Umbilical cord (tissue), 2 donors: ENCODE data around the gene RIC1. TPM values are rescaled to one million over a fixed set of nuclear protein-coding genes. Genes with fewer than 3 reads are reported as not detected.
"Not testable (repeated sequence)": the region's sequence is repeated elsewhere in the genome, so short reads cannot be mapped to it uniquely, and the experiment has no call there.

Experiments
- DNase-seq: peaks from one replicate; pipeline ENCODE4 v3.0.0-alpha.2; 2015; ENCODE audit warnings: low spot score
- total RNA-seq: library from RNA; depleted of rRNA; stranded (reverse); fragments of >200 nt; gene quantifications from one replicate; pipeline ENCODE4 v1.2.3, GENCODE V29; 2014; ENCODE audit warnings: low replicate concordance; ENCODE audit not compliant: insufficient read depth

The RIC1 gene, protein sequence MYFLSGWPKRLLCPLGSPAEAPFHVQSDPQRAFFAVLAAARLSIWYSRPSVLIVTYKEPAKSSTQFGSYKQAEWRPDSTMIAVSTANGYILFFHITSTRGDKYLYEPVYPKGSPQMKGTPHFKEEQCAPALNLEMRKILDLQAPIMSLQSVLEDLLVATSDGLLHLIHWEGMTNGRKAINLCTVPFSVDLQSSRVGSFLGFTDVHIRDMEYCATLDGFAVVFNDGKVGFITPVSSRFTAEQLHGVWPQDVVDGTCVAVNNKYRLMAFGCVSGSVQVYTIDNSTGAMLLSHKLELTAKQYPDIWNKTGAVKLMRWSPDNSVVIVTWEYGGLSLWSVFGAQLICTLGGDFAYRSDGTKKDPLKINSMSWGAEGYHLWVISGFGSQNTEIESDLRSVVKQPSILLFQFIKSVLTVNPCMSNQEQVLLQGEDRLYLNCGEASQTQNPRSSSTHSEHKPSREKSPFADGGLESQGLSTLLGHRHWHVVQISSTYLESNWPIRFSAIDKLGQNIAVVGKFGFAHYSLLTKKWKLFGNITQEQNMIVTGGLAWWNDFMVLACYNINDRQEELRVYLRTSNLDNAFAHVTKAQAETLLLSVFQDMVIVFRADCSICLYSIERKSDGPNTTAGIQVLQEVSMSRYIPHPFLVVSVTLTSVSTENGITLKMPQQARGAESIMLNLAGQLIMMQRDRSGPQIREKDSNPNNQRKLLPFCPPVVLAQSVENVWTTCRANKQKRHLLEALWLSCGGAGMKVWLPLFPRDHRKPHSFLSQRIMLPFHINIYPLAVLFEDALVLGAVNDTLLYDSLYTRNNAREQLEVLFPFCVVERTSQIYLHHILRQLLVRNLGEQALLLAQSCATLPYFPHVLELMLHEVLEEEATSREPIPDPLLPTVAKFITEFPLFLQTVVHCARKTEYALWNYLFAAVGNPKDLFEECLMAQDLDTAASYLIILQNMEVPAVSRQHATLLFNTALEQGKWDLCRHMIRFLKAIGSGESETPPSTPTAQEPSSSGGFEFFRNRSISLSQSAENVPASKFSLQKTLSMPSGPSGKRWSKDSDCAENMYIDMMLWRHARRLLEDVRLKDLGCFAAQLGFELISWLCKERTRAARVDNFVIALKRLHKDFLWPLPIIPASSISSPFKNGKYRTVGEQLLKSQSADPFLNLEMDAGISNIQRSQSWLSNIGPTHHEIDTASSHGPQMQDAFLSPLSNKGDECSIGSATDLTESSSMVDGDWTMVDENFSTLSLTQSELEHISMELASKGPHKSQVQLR (N-terminal part only)
- 45.5 TPM for total RNA-seq

DNA sequence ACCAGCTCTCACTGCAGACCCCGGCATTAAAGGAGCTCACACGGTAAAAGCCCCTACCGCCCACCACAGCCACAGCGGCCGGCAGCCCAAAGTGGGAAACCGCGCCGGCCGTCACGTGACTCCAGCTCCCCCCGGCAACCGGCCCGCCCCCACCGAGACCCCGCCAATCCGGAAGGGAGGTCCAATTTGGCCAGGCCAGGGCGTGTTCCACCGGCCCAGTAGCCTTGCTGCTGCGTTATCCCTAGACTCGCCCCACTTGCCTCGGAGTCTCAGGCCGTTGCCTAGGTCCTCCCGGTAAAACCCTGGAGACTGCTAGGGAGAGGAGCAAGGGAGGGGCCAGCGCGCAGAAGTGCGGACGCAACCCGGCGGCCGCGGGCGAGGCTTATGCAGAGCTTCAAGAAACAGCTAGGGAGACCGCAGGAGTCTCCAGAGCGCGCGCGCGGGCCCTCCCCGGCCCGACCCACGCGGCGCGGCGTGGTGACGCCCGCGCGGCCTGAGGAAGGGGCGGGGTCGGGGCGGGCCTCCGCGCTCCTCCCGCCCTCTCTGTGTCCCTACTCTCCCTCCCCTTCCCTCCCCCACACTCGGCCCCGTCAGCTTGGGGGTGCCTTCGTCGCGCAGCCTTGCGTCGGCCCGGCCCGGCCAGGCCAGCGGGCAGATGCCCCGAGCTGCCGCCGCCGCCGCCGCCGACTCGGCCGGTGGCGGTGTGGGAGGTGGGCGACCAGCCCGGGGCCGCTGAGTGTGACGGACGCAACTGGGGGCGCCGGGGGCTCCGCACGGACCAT is at the start of gene RIC1:
Gene RIC1, plus strand, starts transcription at position 578 of the 782 bp plus-strand sequence. Its CDS starts 203 bp downstream, at position 781.
- peak; percentile 97 for DNase-seq

DNA sequence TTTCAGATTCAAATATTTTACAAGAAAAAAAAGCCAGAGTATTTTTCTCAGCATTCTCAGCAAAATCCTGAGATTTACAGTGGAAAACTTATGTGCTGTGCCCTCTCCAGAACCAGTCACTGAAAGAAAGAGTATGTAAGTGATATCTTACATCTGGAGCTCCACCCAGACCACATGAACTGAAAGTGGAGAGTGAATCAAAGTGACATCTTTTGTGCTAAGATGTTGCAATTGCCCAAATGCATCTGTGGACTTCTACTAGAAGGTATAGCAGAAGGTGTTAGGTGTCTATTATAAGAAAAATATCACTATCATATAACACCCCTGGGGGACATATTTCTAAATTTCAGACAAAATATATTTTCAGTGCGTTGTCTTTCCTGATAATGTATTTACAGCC is 49.0 kb upstream of the RIC1 start:
- DNase-seq = no peak

DNA sequence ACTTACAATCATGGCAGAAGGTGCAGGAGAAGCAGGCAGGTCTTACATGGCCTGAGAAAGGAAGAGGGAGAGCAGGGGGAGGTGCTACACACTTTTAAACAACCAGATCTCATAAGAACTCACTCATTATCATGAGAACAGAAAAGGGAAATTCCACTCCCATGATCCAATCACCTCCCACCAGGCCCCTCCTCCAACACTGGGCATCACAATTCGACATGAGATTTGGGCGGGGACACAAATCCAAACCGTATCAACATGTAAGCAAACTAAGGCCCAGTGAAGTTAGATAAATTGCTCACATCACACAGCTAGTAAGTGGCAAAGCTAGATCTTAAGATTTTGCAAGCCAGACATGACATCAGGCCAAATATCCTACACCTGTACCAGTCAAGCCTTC is 48.3 kb upstream of the RIC1 start:
- no peak for DNase-seq

GRCh38 chr9:5581706-5582105 is 47.2 kb upstream of the RIC1 start:
- not testable (repeated sequence) for DNase-seq

DNA sequence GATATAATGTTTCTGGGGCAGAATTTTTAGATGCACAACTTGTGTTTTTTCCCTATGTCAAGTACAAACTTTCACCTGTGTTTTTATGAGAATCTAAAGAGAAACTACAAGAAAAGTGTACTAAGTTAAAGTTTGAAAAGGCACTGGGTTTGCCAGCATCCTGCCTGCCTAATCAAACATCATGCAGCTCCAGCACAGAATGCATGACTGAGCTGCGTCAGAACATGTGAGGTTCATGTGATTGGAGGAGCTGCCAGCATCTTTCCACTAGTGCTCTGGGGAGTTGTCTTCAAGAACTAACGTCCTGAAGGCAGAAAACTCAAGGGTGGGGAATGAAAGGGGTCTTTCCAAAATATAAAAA is 46.1 kb upstream of the RIC1 start:
- peak; percentile 24 for DNase-seq

DNA sequence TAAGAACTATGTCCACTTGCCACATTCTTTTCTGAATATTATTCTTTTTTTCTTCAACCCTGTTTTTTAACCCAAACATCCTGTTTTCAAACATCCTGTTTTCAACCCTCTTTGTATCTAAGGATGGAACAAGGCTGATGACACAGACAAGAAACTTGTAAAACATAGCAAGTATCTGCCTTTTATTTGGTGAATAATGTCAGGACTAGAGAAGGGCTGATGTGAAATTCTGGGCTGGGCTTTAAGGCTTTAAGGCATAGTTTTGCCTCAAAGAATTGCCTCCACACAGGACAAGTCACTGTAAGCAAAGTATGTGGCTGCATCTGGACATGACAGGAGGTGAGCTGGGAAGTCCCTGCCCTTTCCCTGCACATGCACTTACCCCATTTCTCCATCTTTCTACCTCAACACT is 42.5 kb upstream of the RIC1 start:
- no peak for DNase-seq

- DNase-seq = no peak
Observed at GRCh38 chr9:5587024-5587423, 41.9 kb upstream of the RIC1 start.

DNA sequence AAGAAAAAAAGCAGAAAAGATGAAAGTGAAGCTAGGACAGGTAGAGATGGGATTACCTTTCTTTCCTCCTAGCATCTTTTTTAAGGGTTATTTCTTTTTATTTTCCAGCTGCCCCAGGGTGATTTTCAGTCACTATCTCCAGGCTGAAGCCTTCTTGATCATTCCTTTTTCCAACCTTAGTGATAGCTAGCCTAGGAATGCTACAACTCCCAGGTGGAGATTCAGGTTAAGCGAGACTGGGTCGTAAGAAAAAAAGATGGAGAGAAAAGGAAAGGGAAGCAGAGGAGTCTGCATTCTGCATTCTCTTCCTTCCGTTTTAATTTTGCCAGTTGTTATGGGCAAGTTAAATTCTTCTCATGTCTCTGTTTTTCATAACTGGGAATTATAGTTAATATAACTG is 36.7 kb upstream of the RIC1 start:
- DNase-seq = no peak

DNA sequence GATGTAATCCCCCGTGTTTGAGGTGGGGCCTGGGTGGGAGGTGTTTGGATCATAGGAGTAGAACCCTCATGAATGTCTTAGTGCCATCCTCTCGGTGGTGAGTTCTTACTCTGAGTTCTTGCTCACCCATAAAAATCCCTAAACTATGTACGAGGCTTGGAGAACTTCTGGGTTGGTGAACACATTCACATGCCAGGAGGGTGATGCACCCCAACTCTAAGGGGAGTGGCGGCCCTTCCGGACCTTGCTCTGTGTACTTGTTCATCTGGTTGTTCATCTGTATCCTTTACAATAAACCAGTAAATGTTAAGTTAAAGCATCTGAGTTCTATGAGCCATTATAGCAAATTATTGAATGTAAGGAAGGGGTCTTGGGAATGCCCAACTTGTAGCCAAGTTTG is 36.0 kb upstream of the RIC1 start:
- DNase-seq = no peak

DNA sequence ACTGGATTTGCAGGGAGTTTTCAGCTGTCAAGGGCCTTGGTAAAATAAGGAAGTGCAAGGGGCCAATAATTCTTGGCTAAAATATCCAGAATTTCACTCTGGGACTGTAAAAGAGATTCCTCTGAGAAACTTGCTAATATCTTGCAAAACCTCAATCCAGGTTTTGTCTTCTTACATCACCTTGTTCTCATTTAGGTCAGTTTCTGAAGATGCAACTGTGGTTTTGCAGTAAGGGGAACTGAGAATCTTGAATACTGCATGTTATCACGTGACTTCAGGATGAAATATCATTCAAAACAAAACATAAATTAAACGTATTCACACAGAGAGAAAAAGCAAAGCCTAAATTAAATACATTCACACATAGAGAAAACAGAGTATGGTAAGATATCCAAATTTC is 35.0 kb upstream of the RIC1 start:
- no peak for DNase-seq

- no peak for DNase-seq
Observed at GRCh38 chr9:5596173-5596572, 32.7 kb upstream of the RIC1 start.

GRCh38 chr9:5608298-5609225 is 20.3 kb upstream of the RIC1 start:
- DNase-seq = no peak

DNA sequence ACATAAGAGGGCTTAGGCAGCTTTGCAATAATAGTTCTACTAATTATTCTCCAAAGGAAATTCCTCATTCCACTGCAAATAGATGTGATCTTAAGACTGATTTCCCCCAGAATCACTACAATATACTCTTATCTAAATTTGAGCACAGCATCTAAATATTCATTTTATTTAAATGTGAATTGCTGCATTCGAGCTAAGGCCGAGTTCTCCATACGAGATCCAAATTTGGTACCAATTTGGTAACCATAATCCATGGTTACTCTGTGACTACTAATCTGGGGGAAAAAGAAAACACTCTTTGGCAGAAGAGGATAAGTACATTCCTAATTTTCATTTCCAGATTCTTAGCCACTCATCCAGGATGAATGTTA is 19.7 kb upstream of the RIC1 start:
- no peak for DNase-seq

DNA sequence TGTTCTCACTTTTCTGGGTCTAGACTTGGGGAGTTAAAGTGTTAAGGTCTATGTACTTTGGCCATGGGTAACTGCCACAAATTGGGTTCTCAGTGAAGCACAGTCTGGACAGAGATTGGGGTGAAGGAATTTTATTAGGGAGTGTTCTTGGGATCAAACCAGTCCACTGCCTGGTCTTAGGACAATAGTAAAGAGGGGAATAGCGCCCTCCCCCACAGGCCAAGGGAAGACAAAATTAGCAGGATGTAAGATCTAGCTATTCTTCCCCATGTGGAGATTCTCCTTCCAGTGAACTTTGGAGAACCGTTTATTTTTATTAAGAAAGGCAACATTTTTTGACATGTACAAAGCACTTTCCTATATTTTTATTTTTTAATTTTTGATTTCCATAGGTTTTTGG is 18.4 kb upstream of the RIC1 start:
- DNase-seq = no peak

DNA sequence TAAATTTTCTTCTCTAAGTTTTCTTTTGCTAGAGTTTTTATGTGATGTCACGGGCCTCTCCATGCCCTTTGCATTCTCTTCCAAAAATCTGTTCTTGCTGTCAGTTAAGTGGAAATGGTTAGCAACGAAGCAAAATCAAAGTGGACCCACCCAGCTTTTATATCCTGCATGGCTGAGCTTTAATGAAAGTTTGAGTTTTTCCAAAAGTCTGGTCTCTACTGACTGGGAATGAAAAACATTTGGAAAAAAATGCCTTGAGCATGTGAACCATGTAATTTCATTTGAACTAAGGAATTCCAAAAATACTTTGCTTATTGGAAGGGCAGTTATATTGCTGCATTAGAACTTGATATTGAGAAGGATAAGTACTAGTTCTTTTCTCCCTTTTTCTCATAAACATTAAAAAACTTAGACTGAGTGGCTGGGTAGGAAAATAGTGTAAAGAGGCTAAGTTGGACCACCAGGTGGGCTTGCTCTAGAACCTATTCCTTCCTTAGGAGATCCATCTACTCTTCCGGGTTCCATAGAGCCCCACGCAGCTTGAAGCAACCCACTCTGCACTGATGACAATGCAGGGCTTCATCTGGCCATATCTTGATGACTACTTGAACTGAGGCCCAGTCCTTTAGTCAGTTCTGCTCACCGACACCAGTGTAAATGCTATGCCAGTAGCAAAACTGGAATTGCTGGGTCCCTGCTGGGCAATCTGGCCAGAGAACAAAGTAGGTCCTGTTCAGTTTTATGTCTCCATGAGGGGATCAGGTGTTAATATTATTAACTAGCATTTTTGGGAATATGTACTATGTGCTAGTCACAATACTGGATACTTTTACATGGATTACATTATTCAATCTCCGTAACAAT is 17.4 kb upstream of the RIC1 start:
- DNase-seq = no peak

- DNase-seq = no peak
Observed at GRCh38 chr9:5612185-5612530, 16.7 kb upstream of the RIC1 start.

GRCh38 chr9:5614192-5614591 is 14.7 kb upstream of the RIC1 start:
- no peak for DNase-seq

DNA sequence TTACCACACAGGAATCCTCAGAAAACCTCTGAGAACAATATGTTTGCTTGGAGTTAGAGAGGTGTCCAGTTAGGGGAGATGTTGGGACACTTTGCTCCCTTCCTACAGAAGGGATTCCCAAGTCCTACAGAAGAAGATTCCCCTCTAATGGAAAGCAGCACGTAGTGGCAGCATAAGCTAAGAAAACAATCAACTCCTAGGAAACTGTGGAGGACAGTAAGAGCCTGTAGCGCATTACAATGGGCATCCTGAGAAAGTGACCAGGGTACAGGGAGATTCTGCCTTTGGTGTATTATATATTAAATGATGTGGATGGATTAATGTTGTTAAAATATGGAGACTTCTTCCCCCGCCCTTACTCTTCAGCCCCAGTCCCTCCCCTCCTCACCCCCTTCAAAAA is 13.9 kb upstream of the RIC1 start:
- DNase-seq = no peak

DNA sequence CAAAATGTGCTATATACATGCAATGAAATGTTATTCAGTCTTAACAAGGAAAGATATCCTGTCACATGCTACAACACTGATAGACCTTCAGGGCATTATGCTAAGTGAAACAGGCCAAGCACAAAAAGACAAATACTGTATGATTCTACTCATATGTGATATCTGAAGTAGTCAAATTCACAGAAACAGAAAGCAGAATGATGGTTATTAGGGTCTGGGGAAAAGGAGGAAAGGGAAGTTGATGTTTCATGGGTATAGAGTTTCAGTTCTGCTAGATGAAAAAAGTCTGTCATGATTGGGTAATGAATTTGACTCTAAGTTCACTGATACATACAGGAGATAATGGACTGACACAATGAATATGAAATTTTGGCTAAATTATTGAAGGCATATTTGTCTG is 11.2 kb upstream of the RIC1 start:
- no peak for DNase-seq
